Right lobe of liver (tissue), 6 donors: ENCODE data around the gene CCDC190. TPM values are rescaled to one million over a fixed set of nuclear protein-coding genes. Genes with fewer than 3 reads are reported as not detected.
A peak's percentile ranks its signal among the peaks of the same experiment; 100 is the strongest.

Source experiments
- ATAC-seq, 4 donors: fragments of 200-7000 bp; cut with Tn5 transposase; one replicate each; pipeline ENCODE4 v1.9.1; 2020; ENCODE audit warnings: mild to moderate bottlenecking in 4 of 4, moderate library complexity in 4 of 4
- DNase-seq, 3 donors: peaks; one replicate each; pipeline ENCODE4 v3.0.0-alpha.2; 2020
- H3K27ac ChIP-seq, 3 donors: fragments of 200-600 bp; one replicate each; pipeline ENCODE4 v1.8.0; 2022
- H3K27me3 ChIP-seq, 2 donors: fragments of 200-600 bp; one replicate each; pipeline ENCODE4 v1.8.0; 2022
- H3K36me3 ChIP-seq, 4 donors: fragments of 200-600 bp; sonication (generic) in 1 of 4; one replicate each; pipeline versions ENCODE4 v1.5.1 to v1.8.0; 2017 to 2022; ENCODE audit warnings: control low read depth in 1 of 4
- H3K4me1 ChIP-seq, 4 donors: fragments of 200-600 bp; sonication (generic) in 1 of 4; one replicate each; pipeline versions ENCODE4 v1.5.1 to v1.8.0; 2017 to 2022; ENCODE audit warnings: control low read depth in 1 of 4
- H3K4me3 ChIP-seq, 3 donors: fragments of 200-600 bp; one replicate each; pipeline ENCODE4 v1.8.0; 2022
- H3K9me3 ChIP-seq, 4 donors: fragments of 200-600 bp; sonication (generic) in 1 of 4; one replicate each; pipeline versions ENCODE4 v1.5.1 to v1.8.0; 2017 to 2022; ENCODE audit warnings: control low read depth in 1 of 4
- POLR2A ChIP-seq: fragments of 450-650 bp; IDR thresholded peaks from one replicate; pipeline ENCODE4 v1.6.1; 2017; ENCODE audit warnings: antibody characterized with exemption, mild to moderate bottlenecking
- WGBS: methylation state at CpG from one replicate; pipeline ENCODE4 v1.1.6; 2018; ENCODE audit warnings: low coverage, low lambda C conversion rate; ENCODE audit not compliant: insufficient coverage; ENCODE audit errors: missing lambda C conversion rate; 5-methylcytosine and 5-hydroxymethylcytosine counted together
- intact Hi-C, 2 donors: fragments of 100-400 bp; cut with DNase I; formaldehyde crosslinking; loops; one replicate each; pipeline versions ENCODE4 v1.11.2 to v1.14.1; 2022
- total RNA-seq, 6 experiments: library from RNA; depleted of rRNA in 2 of 6; stranded (reverse); fragments of >200 nt in 2 of 6; fragmentation: NEBNext Ultra II Directional in 3 of 6; extraction: Animal tissue kit (Norgen Biotek cat#: 25700) in 3 of 6; gene quantifications; one replicate each; pipeline versions ENCODE4 v1.1.0 to v1.2.4, GENCODE V29; 2016 to 2023
- TF ChIP-seq, protein P1 (sequence below), 4 donors: fragments of 200-600 bp in 3 of 4; fragments of 450-650 bp in 1 of 4; IDR thresholded peaks; one replicate each; pipeline versions ENCODE4 v1.5.1 to v1.8.0; 2016 to 2022; ENCODE audit warnings: antibody characterized with exemption in 4 of 4, mild to moderate bottlenecking in 2 of 4
- donor health status: DM: no; HTN: yes; CAD: no.
- donor health status: DM: no; HTN: no; CAD: no.
- donor health status: DM: no; HTN: no; CAD: no.
- donor health status: DM: no; HTN: yes; CAD: no.
- donor health status: DM: no; HTN: yes; CAD: no.

Gene CCDC190
- total RNA-seq, 6 experiments from 2014 or later: not detected

DNA sequence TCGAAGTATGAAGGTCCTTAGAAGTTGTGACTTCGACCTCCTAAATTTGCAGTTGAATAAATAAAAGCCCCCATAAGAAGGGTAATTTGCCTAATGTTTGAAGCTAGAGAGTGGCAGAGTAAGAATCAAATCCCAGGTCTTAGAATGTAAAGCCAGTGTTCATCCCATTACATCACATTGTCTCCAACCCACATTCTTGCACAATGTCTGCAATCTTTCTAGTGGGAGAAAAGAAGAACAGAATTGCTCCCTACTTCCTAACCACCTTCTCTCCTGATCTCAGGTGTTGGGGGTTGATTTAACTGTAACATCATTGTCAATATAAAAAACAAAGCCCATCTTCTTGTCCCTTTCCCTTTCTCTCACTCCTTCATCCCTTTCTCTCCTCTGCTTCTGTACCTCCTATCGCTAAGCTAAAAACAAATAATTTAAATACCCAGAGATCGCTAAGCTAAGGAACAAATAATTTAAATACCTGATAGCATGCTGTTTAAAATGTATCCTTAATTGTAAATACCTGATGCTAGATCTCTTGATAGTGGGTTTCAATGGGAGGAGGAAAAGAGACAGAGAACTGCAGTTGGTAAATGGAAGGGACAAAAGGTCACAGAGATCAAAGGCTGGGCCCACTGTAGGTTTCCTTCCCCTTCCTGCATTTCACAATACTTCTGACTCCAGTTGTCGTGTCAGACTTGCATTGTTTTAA lies 32.1 kb upstream of the CCDC190 start:
- DNase-seq: no peak
- ATAC-seq: peak in 1 of 4 donors; percentile 46
- H3K9me3 ChIP-seq: no peaks in the 10 kb centered on the region
- no peaks in the 10 kb centered on the region for H3K27me3 ChIP-seq
- intact Hi-C loops: no loop called here
- no peak overlapping the region for H3K4me3 ChIP-seq
- H3K36me3 ChIP-seq: no peaks in the 10 kb centered on the region
- H3K4me1 ChIP-seq: no peaks in the 10 kb centered on the region
- WGBS: 34% methylated on average over 5 of the region's 5 CpGs
- no peak for TF ChIP-seq POLR2A
- H3K27ac ChIP-seq: no peak overlapping the region

DNA sequence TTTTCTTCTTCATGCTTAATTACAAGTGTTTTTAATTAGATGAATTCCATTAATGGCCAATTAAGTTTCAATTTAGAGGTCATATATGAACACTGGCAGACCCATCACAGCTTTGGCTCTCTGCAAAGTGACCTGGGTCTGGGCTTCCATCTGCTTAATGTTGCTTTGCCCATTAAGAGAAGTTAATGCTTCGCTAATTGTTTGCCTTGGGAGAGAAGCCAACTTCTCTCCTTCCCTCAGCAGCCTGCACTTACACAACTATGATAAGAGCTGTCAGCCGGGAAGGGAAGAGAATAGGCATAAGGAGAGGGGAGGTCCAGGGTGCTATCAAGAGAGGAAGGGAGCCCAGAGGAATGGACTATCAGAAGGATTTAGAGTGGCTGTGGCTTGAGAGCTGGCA lies 29.0 kb upstream of the CCDC190 start:
- intact Hi-C loops: no loop called here
- no peaks in the 10 kb centered on the region for H3K27me3 ChIP-seq
- no peaks in the 10 kb centered on the region for H3K9me3 ChIP-seq
- WGBS: 10% methylated on average over 2 of the region's 2 CpGs
- DNase-seq (no peak), ATAC-seq (peak in 1 of 4 donors; percentile 31)
- no peaks in the 10 kb centered on the region for H3K4me1 ChIP-seq
- no peak overlapping the region for H3K4me3 ChIP-seq
- H3K36me3 ChIP-seq: no peaks in the 10 kb centered on the region
- H3K27ac ChIP-seq: no peak overlapping the region
- TF ChIP-seq, protein P1, sequence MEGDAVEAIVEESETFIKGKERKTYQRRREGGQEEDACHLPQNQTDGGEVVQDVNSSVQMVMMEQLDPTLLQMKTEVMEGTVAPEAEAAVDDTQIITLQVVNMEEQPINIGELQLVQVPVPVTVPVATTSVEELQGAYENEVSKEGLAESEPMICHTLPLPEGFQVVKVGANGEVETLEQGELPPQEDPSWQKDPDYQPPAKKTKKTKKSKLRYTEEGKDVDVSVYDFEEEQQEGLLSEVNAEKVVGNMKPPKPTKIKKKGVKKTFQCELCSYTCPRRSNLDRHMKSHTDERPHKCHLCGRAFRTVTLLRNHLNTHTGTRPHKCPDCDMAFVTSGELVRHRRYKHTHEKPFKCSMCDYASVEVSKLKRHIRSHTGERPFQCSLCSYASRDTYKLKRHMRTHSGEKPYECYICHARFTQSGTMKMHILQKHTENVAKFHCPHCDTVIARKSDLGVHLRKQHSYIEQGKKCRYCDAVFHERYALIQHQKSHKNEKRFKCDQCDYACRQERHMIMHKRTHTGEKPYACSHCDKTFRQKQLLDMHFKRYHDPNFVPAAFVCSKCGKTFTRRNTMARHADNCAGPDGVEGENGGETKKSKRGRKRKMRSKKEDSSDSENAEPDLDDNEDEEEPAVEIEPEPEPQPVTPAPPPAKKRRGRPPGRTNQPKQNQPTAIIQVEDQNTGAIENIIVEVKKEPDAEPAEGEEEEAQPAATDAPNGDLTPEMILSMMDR (IDR thresholded peaks at IDR 0.05): no peak
- no peak for TF ChIP-seq POLR2A

DNA sequence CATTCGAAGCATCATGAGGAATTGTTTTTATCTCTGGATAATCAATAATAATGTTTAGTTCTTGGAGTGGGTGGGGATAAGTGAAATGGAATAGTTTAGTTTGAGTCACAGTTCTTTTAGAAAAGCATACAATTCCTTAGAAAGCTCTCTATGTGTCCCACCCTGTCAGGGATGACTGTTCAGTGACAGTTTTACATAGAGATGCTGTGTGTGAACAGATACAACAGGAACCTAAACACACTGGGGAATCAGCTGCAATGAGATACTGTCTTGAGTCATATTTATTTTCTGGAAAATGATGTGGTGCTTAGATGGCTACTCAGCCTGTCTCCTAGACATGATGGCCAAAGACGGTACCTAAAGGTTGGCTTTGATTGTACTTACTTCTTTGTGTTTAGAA lies 25.7 kb upstream of the CCDC190 start:
- TF ChIP-seq, protein P1 (IDR thresholded peaks at IDR 0.05): no peak
- no peak for TF ChIP-seq POLR2A

DNA sequence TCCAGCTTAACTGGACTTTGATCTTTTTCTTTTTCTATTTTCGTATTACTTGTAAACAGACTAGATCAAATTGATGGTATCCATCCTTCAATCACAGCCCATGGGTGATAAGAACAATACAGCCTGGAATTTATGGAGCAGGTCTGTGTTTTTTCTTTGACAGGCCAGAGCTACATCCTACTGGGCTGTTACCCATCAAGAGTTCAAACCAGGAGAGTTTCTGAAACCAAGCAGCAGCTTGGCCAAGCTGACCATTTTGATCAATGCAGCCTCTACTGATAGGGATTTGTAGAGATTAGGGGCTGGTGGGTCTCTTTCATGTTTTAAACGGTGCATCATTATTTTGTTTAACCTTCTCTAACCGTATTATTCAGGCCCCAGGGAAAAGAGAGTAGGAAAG lies 24.3 kb upstream of the CCDC190 start:
- no peaks in the 10 kb centered on the region for H3K27me3 ChIP-seq
- DNase-seq: no peak
- H3K36me3 ChIP-seq: no peaks in the 10 kb centered on the region
- no peak overlapping the region for H3K27ac ChIP-seq
- intact Hi-C loops: no loop called here
- no peak for ATAC-seq
- H3K4me1 ChIP-seq: no peaks in the 10 kb centered on the region
- TF ChIP-seq, protein P1 (IDR thresholded peaks at IDR 0.05): no peak
- no peak for TF ChIP-seq POLR2A
- no peaks in the 10 kb centered on the region for H3K9me3 ChIP-seq
- WGBS: 12% methylated on average over 3 of the region's 3 CpGs
- H3K4me3 ChIP-seq: no peak overlapping the region

More for the DNA sequence above, 25.7 kb upstream of the CCDC190 start:
- Histone ChIP-seq H3K4me3 (no peak overlapping the region), H3K27ac (no peak overlapping the region), H3K27me3 (no peaks in the 10 kb centered on the region), H3K36me3 (no peaks in the 10 kb centered on the region), H3K4me1 (no peaks in the 10 kb centered on the region), H3K9me3 (no peaks in the 10 kb centered on the region)
- ATAC-seq (no peak), DNase-seq (no peak)
- intact Hi-C loops: no loop called here
- 72% methylated on average over 2 of the region's 2 CpGs for WGBS

DNA sequence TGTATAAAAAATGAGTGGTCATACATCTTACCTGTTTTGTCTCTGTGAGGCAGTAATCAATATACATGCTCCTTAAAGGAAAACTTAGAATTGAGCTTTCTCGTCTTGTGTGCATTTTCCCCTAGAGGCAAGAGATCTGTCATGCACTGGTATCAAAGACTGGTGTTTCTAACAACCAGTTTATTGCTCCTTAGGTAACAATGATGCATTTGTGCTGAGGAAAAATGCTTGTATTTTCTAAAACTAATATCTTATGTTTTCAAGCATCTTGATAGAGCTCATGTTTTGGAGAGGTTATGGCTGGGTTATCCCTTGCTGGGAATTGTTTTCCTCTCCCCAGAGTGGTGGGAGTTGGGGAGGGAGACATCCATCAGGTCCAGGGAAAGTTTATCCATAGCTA lies 23.9 kb upstream of the CCDC190 start:
- no peak for DNase-seq
- TF ChIP-seq, protein P1 (IDR thresholded peaks at IDR 0.05): no peak
- TF ChIP-seq POLR2A: no peak
- Histone ChIP-seq H3K4me1 (no peaks in the 10 kb centered on the region), H3K4me3 (no peak overlapping the region), H3K27me3 (no peaks in the 10 kb centered on the region), H3K9me3 (no peaks in the 10 kb centered on the region), H3K36me3 (no peaks in the 10 kb centered on the region), H3K27ac (no peak overlapping the region)
- 50% methylated on average over 1 of the region's 1 CpG for WGBS
- intact Hi-C loops: no loop called here
- no peak for ATAC-seq
